Stimulated activated effector memory CD8-positive, alpha-beta T cell treated with anti-CD3 and anti-CD28 coated beads, Interleukin-12 subunit alpha, Interleukin-12 subunit beta, amount 100 ng/mL, for 72 hours (primary cell): ENCODE data around the gene IQGAP2.
"Not testable (repeated sequence)": the region's sequence is repeated elsewhere in the genome, so short reads cannot be mapped to it uniquely, and the experiment has no call there.

Experiments used
- ATAC-seq: fragments of 150-1000 bp; cut with Tn5 transposase; 2 replicates; pipeline ENCODE4 v1.10.0; 2021
- DNase-seq, 2 donors: peaks; one replicate each; pipeline ENCODE4 v3.0.0; 2021 to 2022; ENCODE audit warnings: low spot score in 2 of 2
- H3K27ac Mint-ChIP-seq: one replicate; pipeline ENCODE4 v1.8.0; 2022; ENCODE audit warnings: mild to moderate bottlenecking, mixed read lengths
- H3K36me3 Mint-ChIP-seq: one replicate; pipeline ENCODE4 v1.8.0; 2022; ENCODE audit warnings: mild to moderate bottlenecking, mixed read lengths
- H3K4me1 Mint-ChIP-seq: one replicate; pipeline ENCODE4 v1.8.0; 2022; ENCODE audit warnings: mixed read lengths
- H3K4me3 Mint-ChIP-seq: one replicate; pipeline ENCODE4 v1.8.0; 2022; ENCODE audit warnings: mild to moderate bottlenecking, mixed read lengths
- H3K9me3 Mint-ChIP-seq: one replicate; pipeline ENCODE4 v1.8.0; 2022; ENCODE audit warnings: mixed read lengths

The IQGAP2 gene

GRCh38 chr5:76547891-76548524 is 144.9 kb downstream of the IQGAP2 start:
- Mint-ChIP-seq H3K4me1 (peaks cover 63% of the 10 kb centered on the region), H3K4me3 (peak overlapping the region; percentile 70), H3K9me3 (no peaks in the 10 kb centered on the region), H3K27ac (peak overlapping the region; percentile 95), H3K36me3 (peaks cover 33% of the 10 kb centered on the region)
- DNase-seq: no peak
- peak; percentile 3 for ATAC-seq

- Mint-ChIP-seq H3K36me3 (peaks cover 28% of the 10 kb centered on the region), H3K9me3 (no peaks in the 10 kb centered on the region), H3K4me1 (peaks cover 60% of the 10 kb centered on the region), H3K27ac (peak overlapping the region; percentile 95), H3K4me3 (peak overlapping the region; percentile 70)
- no peak for ATAC-seq
- DNase-seq: no peak
These were observed 145.6 kb downstream of the IQGAP2 start for GRCh38 chr5:76548525-76549229.

GRCh38 chr5:76550881-76551280 is 147.8 kb downstream of the IQGAP2 start:
- Mint-ChIP-seq H3K4me1 (peaks cover 70% of the 10 kb centered on the region), H3K27ac (peak overlapping the region; percentile 5)
- ATAC-seq: not testable (repeated sequence)

GRCh38 chr5:76552546-76552945 is 149.5 kb downstream of the IQGAP2 start:
- ATAC-seq (no peak), DNase-seq (no peak)
- Mint-ChIP-seq H3K27ac (peak overlapping the region; percentile 5), H3K36me3 (peaks cover 22% of the 10 kb centered on the region), H3K4me3 (no peak overlapping the region), H3K4me1 (peaks cover 67% of the 10 kb centered on the region), H3K9me3 (no peaks in the 10 kb centered on the region)

More at GRCh38 chr5:76550881-76551280, 147.8 kb downstream of the IQGAP2 start:
- DNase-seq, H3K9me3 Mint-ChIP-seq, H3K4me3 Mint-ChIP-seq: not testable (repeated sequence)
- H3K36me3 Mint-ChIP-seq: peaks cover 26% of the 10 kb centered on the region

- H3K4me1 Mint-ChIP-seq: peaks cover 60% of the 10 kb centered on the region
- no peak overlapping the region for H3K27ac Mint-ChIP-seq
- no peaks in the 10 kb centered on the region for H3K9me3 Mint-ChIP-seq
- no peak overlapping the region for H3K4me3 Mint-ChIP-seq
- DNase-seq (no peak), ATAC-seq (no peak)
- peaks cover 21% of the 10 kb centered on the region for H3K36me3 Mint-ChIP-seq
These were observed 150.2 kb downstream of the IQGAP2 start for GRCh38 chr5:76553251-76553650.

GRCh38 chr5:76555114-76555513 is 152.0 kb downstream of the IQGAP2 start:
- peak overlapping the region; percentile 87 for H3K27ac Mint-ChIP-seq
- H3K9me3 Mint-ChIP-seq: no peaks in the 10 kb centered on the region
- DNase-seq: no peak
- peaks cover 32% of the 10 kb centered on the region for H3K36me3 Mint-ChIP-seq
- H3K4me1 Mint-ChIP-seq: peaks cover 49% of the 10 kb centered on the region
- H3K4me3 Mint-ChIP-seq: no peak overlapping the region
- ATAC-seq: peak; percentile 14

GRCh38 chr5:76555717-76556116 is 152.6 kb downstream of the IQGAP2 start:
- ATAC-seq (peak; percentile 67), DNase-seq (no peak)
- Mint-ChIP-seq H3K4me3 (no peak overlapping the region), H3K27ac (peak overlapping the region; percentile 87), H3K9me3 (no peaks in the 10 kb centered on the region), H3K4me1 (peaks cover 48% of the 10 kb centered on the region), H3K36me3 (peaks cover 30% of the 10 kb centered on the region)

- peak; percentile 95 for ATAC-seq
- Mint-ChIP-seq H3K27ac (peak overlapping the region; percentile 87), H3K4me3 (peak overlapping the region; percentile 34), H3K36me3 (peaks cover 33% of the 10 kb centered on the region), H3K9me3 (no peaks in the 10 kb centered on the region), H3K4me1 (peaks cover 48% of the 10 kb centered on the region)
- DNase-seq: no peak
These were observed 153.6 kb downstream of the IQGAP2 start for GRCh38 chr5:76556511-76557221.

GRCh38 chr5:76560952-76561891 is 158.1 kb downstream of the IQGAP2 start:
- no peak overlapping the region for H3K4me3 Mint-ChIP-seq
- H3K4me1 Mint-ChIP-seq: peaks cover 37% of the 10 kb centered on the region
- no peak overlapping the region for H3K27ac Mint-ChIP-seq
- ATAC-seq: no peak
- peaks cover 55% of the 10 kb centered on the region for H3K36me3 Mint-ChIP-seq
- DNase-seq: no peak
- H3K9me3 Mint-ChIP-seq: no peaks in the 10 kb centered on the region

GRCh38 chr5:76561959-76562358 is 158.9 kb downstream of the IQGAP2 start:
- Mint-ChIP-seq H3K27ac (no peak overlapping the region), H3K4me3 (no peak overlapping the region), H3K36me3 (peaks cover 51% of the 10 kb centered on the region), H3K4me1 (peaks cover 36% of the 10 kb centered on the region), H3K9me3 (no peaks in the 10 kb centered on the region)
- no peak for ATAC-seq
- DNase-seq: no peak

GRCh38 chr5:76565009-76565408 is 161.9 kb downstream of the IQGAP2 start:
- Mint-ChIP-seq H3K9me3 (no peaks in the 10 kb centered on the region), H3K4me1 (peaks cover 32% of the 10 kb centered on the region), H3K4me3 (no peak overlapping the region), H3K36me3 (peaks cover 37% of the 10 kb centered on the region), H3K27ac (peak overlapping the region; percentile 48)
- DNase-seq (no peak), ATAC-seq (no peak)

GRCh38 chr5:76570153-76570552 is 167.1 kb downstream of the IQGAP2 start:
- H3K36me3 Mint-ChIP-seq: peaks cover 52% of the 10 kb centered on the region
- peaks cover 25% of the 10 kb centered on the region for H3K4me1 Mint-ChIP-seq
- no peaks in the 10 kb centered on the region for H3K9me3 Mint-ChIP-seq
- no peak overlapping the region for H3K4me3 Mint-ChIP-seq
- DNase-seq (no peak), ATAC-seq (no peak)
- H3K27ac Mint-ChIP-seq: no peak overlapping the region

GRCh38 chr5:76571559-76571958 is 168.5 kb downstream of the IQGAP2 start:
- Mint-ChIP-seq H3K4me1 (peaks cover 11% of the 10 kb centered on the region), H3K36me3 (peaks cover 59% of the 10 kb centered on the region), H3K9me3 (no peaks in the 10 kb centered on the region), H3K4me3 (no peak overlapping the region), H3K27ac (no peak overlapping the region)
- ATAC-seq: no peak
- DNase-seq: no peak

- Mint-ChIP-seq H3K4me1 (peaks cover 10% of the 10 kb centered on the region), H3K27ac (no peak overlapping the region), H3K9me3 (no peaks in the 10 kb centered on the region), H3K36me3 (peaks cover 53% of the 10 kb centered on the region), H3K4me3 (no peak overlapping the region)
- no peak for DNase-seq
- ATAC-seq: no peak
These were observed 173.4 kb downstream of the IQGAP2 start for GRCh38 chr5:76576450-76576849.

- H3K9me3 Mint-ChIP-seq: no peaks in the 10 kb centered on the region
These were observed 173.9 kb downstream of the IQGAP2 start for GRCh38 chr5:76576996-76577395.

More at GRCh38 chr5:76576996-76577395, 173.9 kb downstream of the IQGAP2 start:
- no peak for DNase-seq
- peaks cover 11% of the 10 kb centered on the region for H3K4me1 Mint-ChIP-seq
- ATAC-seq: no peak
- peak overlapping the region; percentile 45 for H3K27ac Mint-ChIP-seq
- peaks cover 48% of the 10 kb centered on the region for H3K36me3 Mint-ChIP-seq
- no peak overlapping the region for H3K4me3 Mint-ChIP-seq
